K562 (cell line): Measurements from ENCODE around the gene PANK2. TPM values are rescaled to one million over a fixed set of nuclear protein-coding genes. Genes with fewer than 3 reads are reported as not detected.

ENCODE experiments used
- BHLHE40 ChIP-seq: IDR thresholded peaks from 2 replicates; pipeline ENCODE4 v1.6.1; 2011; ENCODE audit warnings: low read length, improper control_type of control experiment
- CUX1 ChIP-seq: fragments of 200-800 bp; sonication (Bioruptor generic); IDR thresholded peaks from 2 replicates; pipeline ENCODE4 v1.6.1; 2016; ENCODE audit warnings: missing genetic modification characterization, missing compliant biosample characterization
- ERF ChIP-seq: fragments of 450-650 bp; formaldehyde crosslinking; IDR thresholded peaks from 2 replicates; pipeline ENCODE4 v1.4.0; 2020; ENCODE audit warnings: mild to moderate bottlenecking, mixed read lengths
- MGA ChIP-seq: fragments of 450-650 bp; IDR thresholded peaks from 2 replicates; pipeline ENCODE4 v1.6.1; 2016; ENCODE audit warnings: mild to moderate bottlenecking, moderate library complexity
- NEUROD1 ChIP-seq: fragments of 150-350 bp; IDR thresholded peaks from 2 replicates; pipeline ENCODE4 v1.6.1; 2014; ENCODE audit warnings: borderline replicate concordance, low read length, low read depth; ENCODE audit not compliant: partially characterized antibody
- TAF9B ChIP-seq: fragments of 450-650 bp; IDR thresholded peaks from 2 replicates; pipeline ENCODE4 v1.6.1; 2018; ENCODE audit warnings: mild to moderate bottlenecking; ENCODE audit not compliant: partially characterized antibody
- TBL1XR1 ChIP-seq, 2 experiments: IDR thresholded peaks; 2 replicates each; pipeline ENCODE4 v1.6.1; 2012; ENCODE audit warnings: improper control_type of control experiment in 2 of 2, low read length in 2 of 2, mild to moderate bottlenecking in 1 of 2
- TCF7 ChIP-seq: sonication (generic); IDR thresholded peaks from 2 replicates; pipeline ENCODE4 v1.6.1; 2016; ENCODE audit warnings: antibody characterized with exemption, borderline replicate concordance
- ZNF57 ChIP-seq: fragments of 450-650 bp; formaldehyde crosslinking; IDR thresholded peaks from 2 replicates; pipeline ENCODE4 v1.4.0; 2020; ENCODE audit warnings: mild to moderate bottlenecking, moderate library complexity
- ZZZ3 ChIP-seq: fragments of 450-650 bp; IDR thresholded peaks from 2 replicates; pipeline ENCODE4 v1.6.1; 2016; ENCODE audit warnings: antibody characterized with exemption, mild to moderate bottlenecking, moderate library complexity
- polyA plus RNA-seq, 8 experiments: library from polyadenylated mRNA; depleted of rRNA in 4 of 8; stranded (reverse) in 5 of 8; unstranded in 3 of 8; fragments of >200 nt; fragmentation: Nextera tagmentation in 2 of 8; fragmentation: Illumina TruSeq in 1 of 8; extraction: Ambion mirVana in 2 of 8; extraction: Trizol in 1 of 8; gene quantifications; 2 replicates each; pipeline versions ENCODE4 v1.2.1 to v1.2.3, GENCODE V29; 2011 to 2014; ENCODE audit warnings: inconsistent platforms in 1 of 8, missing spikeins in 1 of 8
- total RNA-seq, 7 experiments: library from RNA; depleted of rRNA in 6 of 7; stranded (reverse); fragments of >200 nt in 6 of 7; fragmentation: Illumina TruSeq in 2 of 7; extraction: Trizol in 2 of 7; gene quantifications; 2 replicates each; pipeline versions ENCODE4 v1.2.1 to v1.2.3, GENCODE V29; 2011 to 2021; ENCODE audit warnings: low replicate concordance in 1 of 7

Gene PANK2
- total and polyA plus RNA-seq, 9 of the 15 experiments (the other 6 are each of a cell fraction or from before 2014, with no cell fraction given): 14.9 to 43.5 (median 31.4) TPM

GRCh38 chr20:3973705-3974104, 84.5 kb downstream of the PANK2 start (continued):
- no peak for TF ChIP-seq CUX1 (CRISPR knock-in tag)
- no peak for TF ChIP-seq TBL1XR1 (IDR thresholded peaks at IDR 0.05; ENCODE audit: low read length in 2 of 2)
- no peak for TF ChIP-seq BHLHE40
- no peak for TF ChIP-seq MGA
- TF ChIP-seq ZZZ3: no peak
- no peak for TF ChIP-seq ZNF57
- TF ChIP-seq TAF9B: no peak
- TF ChIP-seq TCF7: no peak
- no peak for TF ChIP-seq ERF (CRISPR knock-in tag)
- no peak for TF ChIP-seq NEUROD1
